A673 (cell line): ENCODE data around the gene SLC38A3. TPM values are rescaled to one million over a fixed set of nuclear protein-coding genes. Genes with fewer than 3 reads are reported as not detected.

ENCODE experiments used
- BruUV-seq: library from RNA; stranded (reverse); fragments of 400-500 nt; replicated peaks from 2 replicates; lab custom pipeline; 2021; lab: Mats Ljungman, UMichigan
- CTCF ChIA-PET: fragments of 300-600 bp; sonication (Branson Sonifier 250); formaldehyde crosslinking; loops from one replicate; lab custom pipeline; 2022; ENCODE audit warnings: antibody characterized with exemption; lab: Charles Lee
- POLR2A ChIA-PET: fragments of 300-600 bp; sonication (Branson Sonifier 250); formaldehyde crosslinking; loops from one replicate; lab custom pipeline; 2022; ENCODE audit warnings: antibody characterized with exemption; ENCODE audit not compliant: low non-redundant PET; lab: Charles Lee
- DNase-seq: peaks from one replicate; pipeline ENCODE4 v3.0.0-alpha.2; 2015; ENCODE audit warnings: low spot score
- H3K27ac ChIP-seq: fragments of 200-600 bp; sonication (generic); 2 replicates; pipeline ENCODE4 v1.5.1; 2016; ENCODE audit warnings: mixed run types, low read depth, mild to moderate bottlenecking, mixed read lengths, antibody characterized with exemption, low read length; ENCODE audit not compliant: poor library complexity, severe bottlenecking
- H3K27me3 ChIP-seq: fragments of 200-600 bp; sonication (generic); replicated peaks from 2 replicates; pipeline ENCODE4 v1.6.1; 2017; ENCODE audit warnings: mixed run types, low read depth, mild to moderate bottlenecking, mixed read lengths, antibody characterized with exemption, low read length; ENCODE audit not compliant: insufficient read depth, poor library complexity
- H3K36me3 ChIP-seq: fragments of 200-600 bp; sonication (generic); 2 replicates; pipeline ENCODE4 v1.6.1; 2016; ENCODE audit warnings: mixed run types, mild to moderate bottlenecking, mixed read lengths, antibody characterized with exemption, low read length; ENCODE audit not compliant: insufficient read depth, poor library complexity, severe bottlenecking
- H3K4me1 ChIP-seq: fragments of 200-600 bp; sonication (generic); 2 replicates; pipeline ENCODE4 v1.6.1; 2017; ENCODE audit warnings: mixed run types, mild to moderate bottlenecking, mixed read lengths, antibody characterized with exemption, low read length; ENCODE audit not compliant: insufficient read depth, poor library complexity, severe bottlenecking
- H3K4me3 ChIP-seq: fragments of 200-600 bp; sonication (generic); 2 replicates; pipeline ENCODE4 v1.5.1; 2016; ENCODE audit warnings: low read depth, mixed run types, mild to moderate bottlenecking, mixed read lengths, low read length; ENCODE audit not compliant: poor library complexity, severe bottlenecking
- H3K9me3 ChIP-seq: fragments of 200-600 bp; sonication (generic); 2 replicates; pipeline ENCODE4 v1.6.1; 2016; ENCODE audit warnings: mixed run types, low read depth, mild to moderate bottlenecking, mixed read lengths, antibody characterized with exemption, low read length; ENCODE audit not compliant: poor library complexity, severe bottlenecking
- CTCF ChIP-seq: fragments of 300-800, 200-600 bp; sonication (generic); conservative IDR thresholded peaks from 2 replicates; pipeline ENCODE4 v1.5.1; 2017; ENCODE audit warnings: low read depth, mild to moderate bottlenecking, antibody characterized with exemption, low read length, moderate library complexity, mixed read lengths
- EZH2 ChIP-seq: fragments of 200-600 bp; sonication (generic); IDR thresholded peaks from 2 replicates; pipeline ENCODE4 v1.6.1; 2017; ENCODE audit warnings: borderline replicate concordance, low read depth, mild to moderate bottlenecking, mixed read lengths, antibody characterized with exemption, low read length; ENCODE audit not compliant: poor library complexity, severe bottlenecking
- intact Hi-C: fragments of 100-400 bp; cut with micrococcal nuclease; formaldehyde crosslinking; loops from one replicate; pipeline ENCODE4 v1.10.0; 2022; ENCODE audit not compliant: unreplicated experiment
- total RNA-seq: library from RNA; stranded (reverse); gene quantifications from 2 replicates; pipeline ENCODE4 v1.2.3, GENCODE V29; 2021

Gene SLC38A3
- total RNA-seq, 1 experiment from 2014 or later = not detected

- Histone ChIP-seq H3K27ac (no peak overlapping the region), H3K4me1 (no peaks in the 10 kb centered on the region), H3K27me3 (peaks cover under 1% of the 10 kb centered on the region), H3K36me3 (no peaks in the 10 kb centered on the region), H3K4me3 (no peak overlapping the region), H3K9me3 (no peaks in the 10 kb centered on the region)
- DNase-seq = no peak
- no TSS peak for BruUV-seq
- ChIA-PET CTCF (no interaction called here), POLR2A (no interaction called here)
- intact Hi-C loops = no loop called here
- no peak for TF ChIP-seq EZH2
- TF ChIP-seq CTCF = no peak
These were observed 6.9 kb downstream of the SLC38A3 start for GRCh38 chr3:50211930-50212329.

- DNase-seq = no peak
- Histone ChIP-seq H3K4me1 (no peaks in the 10 kb centered on the region), H3K27ac (no peak overlapping the region), H3K27me3 (no peaks in the 10 kb centered on the region), H3K9me3 (no peaks in the 10 kb centered on the region), H3K36me3 (no peaks in the 10 kb centered on the region), H3K4me3 (no peak overlapping the region)
- ChIA-PET POLR2A (no interaction called here), CTCF (no interaction called here)
- TF ChIP-seq EZH2 = no peak
- no peak for TF ChIP-seq CTCF
- intact Hi-C loops = no loop called here
- no TSS peak for BruUV-seq
These were observed 7.4 kb downstream of the SLC38A3 start for GRCh38 chr3:50212502-50212901.

- no peaks in the 10 kb centered on the region for H3K9me3 ChIP-seq
- no peaks in the 10 kb centered on the region for H3K27me3 ChIP-seq
- ChIA-PET CTCF (no interaction called here), POLR2A (no interaction called here)
- no TSS peak for BruUV-seq
- intact Hi-C loops = no loop called here
- no peak for DNase-seq
- H3K27ac ChIP-seq = no peak overlapping the region
- H3K36me3 ChIP-seq = no peaks in the 10 kb centered on the region
- no peak for TF ChIP-seq EZH2
- TF ChIP-seq CTCF = no peak
- H3K4me3 ChIP-seq = no peak overlapping the region
- H3K4me1 ChIP-seq = no peaks in the 10 kb centered on the region
These were observed 7.9 kb downstream of the SLC38A3 start for GRCh38 chr3:50212971-50213370.
